DMS53 treated with DMSO at 0.1 percent for 48 hours (cell line): ENCODE data around the gene GNGT2.
A peak's percentile ranks its signal among the peaks of the same experiment; 100 is the strongest.
"Not testable (repeated sequence)": the region's sequence is repeated elsewhere in the genome, so short reads cannot be mapped to it uniquely, and the experiment has no call there.

Experiments
- DNase-seq: peaks from one replicate; lab custom pipeline; 2025; ENCODE audit not compliant: unreplicated experiment; lab: John Stamatoyannopoulos, UW

The GNGT2 gene

DNA sequence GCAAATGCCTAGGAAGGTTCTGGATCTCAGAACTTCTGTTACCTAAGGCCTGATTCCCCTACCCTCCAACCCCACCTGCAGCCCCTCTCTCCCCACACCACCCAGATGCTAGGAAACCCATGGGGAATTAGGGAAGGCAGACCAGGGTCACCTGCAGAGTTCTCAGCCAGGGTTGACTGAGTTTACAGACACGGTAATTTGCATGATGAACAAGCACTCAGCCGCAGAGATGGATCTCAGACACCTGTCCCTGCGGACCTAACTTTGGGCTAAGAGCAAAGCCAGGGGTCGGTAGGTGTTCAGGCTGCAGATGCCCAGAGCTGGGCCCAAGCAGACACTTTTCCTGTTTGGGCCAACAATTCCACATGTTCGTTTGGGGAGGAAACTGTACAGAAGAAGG lies 3.0 kb upstream of the GNGT2 start:
- DNase-seq, result no peak

DNA sequence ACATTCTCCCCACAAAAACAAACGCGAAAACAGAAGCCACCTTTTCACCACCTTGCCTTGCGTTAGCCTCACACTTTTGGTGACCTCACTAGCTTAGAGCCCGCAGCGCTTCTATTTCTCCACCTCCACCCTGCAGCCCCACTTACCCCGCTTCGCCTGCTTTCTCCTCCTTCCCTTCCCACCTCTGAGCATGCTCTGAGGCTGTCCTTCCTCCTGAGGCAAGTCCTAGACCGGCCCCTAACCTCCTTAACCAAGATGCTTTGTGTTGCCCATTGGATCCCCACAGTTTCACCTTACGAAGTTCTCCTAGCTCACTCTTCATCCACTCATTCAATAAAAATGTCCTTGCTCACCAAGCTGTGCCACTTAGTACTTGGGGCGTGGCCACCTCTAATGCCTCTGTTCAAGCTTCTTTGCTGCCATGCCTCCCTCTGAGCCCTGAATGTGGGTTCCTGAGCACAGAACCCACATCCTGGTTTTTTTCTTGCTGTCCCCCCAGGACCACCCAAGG lies 1.3 kb downstream of the GNGT2 start:
- no peak for DNase-seq

DNA sequence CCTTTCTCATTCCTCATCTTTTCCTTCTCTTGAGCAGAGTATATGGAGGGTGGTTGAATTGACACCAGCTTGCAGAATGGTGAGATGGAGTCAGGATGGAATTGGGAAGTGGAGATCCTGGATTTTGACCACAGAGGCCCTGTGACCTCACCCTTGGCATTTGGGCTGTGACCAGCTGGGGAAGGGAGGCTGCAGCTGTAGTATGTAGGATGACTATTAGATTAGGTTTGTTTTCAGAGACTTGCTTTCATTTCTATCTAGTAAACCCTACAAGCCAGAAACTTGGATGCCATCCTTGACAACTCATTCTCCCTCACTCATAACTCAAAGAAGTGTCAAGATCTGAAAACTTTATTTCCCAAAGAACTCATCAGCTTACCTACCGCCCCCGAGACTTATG lies 5.9 kb downstream of the GNGT2 start:
- no peak for DNase-seq

GRCh38 chr17:49203796-49204195 lies 6.6 kb downstream of the GNGT2 start:
- no peak for DNase-seq

DNA sequence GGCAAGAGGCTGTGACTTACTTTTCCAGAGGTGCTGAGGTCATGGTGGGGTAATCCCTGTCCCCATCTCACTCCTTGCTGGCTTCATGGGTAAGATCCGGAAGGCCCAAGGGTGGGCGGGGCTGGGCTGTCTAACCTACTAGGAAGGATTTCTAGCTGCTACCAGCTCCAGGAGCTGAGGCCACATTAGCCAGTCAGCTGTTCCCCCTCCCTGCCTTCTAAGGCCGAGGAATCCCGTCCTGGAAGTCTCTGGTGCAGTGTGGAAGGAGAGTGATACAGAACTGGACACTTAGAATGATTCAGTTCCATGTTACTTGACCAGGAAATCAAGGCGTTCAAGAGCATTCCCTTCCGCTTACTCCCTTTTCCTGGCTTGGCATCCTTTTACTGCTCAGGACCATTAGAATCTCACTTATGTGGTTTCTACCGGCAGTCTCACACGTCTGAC lies 8.9 kb downstream of the GNGT2 start:
- DNase-seq, result no peak

GRCh38 chr17:49200423-49201083 lies 9.8 kb downstream of the GNGT2 start:
- no peak for DNase-seq

DNA sequence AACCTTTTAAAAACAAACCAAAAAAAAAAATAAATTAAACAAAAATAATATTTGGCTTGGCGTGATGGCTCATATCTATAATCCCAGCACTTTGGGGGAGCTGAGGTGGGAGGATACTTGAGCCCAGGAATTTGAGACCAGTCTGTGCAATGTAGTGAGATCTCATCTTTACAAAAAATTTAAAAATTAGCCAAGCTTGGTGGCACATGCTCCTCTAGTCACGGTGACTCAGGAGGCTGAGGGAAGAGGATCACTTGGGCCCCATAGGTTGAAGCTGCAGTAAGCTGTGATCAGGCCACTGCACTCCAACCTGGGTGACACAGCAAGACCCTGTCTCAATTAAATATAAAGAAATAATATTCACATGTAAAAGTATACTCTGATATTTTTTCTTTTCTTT lies 12.2 kb downstream of the GNGT2 start:
- no peak for DNase-seq

DNA sequence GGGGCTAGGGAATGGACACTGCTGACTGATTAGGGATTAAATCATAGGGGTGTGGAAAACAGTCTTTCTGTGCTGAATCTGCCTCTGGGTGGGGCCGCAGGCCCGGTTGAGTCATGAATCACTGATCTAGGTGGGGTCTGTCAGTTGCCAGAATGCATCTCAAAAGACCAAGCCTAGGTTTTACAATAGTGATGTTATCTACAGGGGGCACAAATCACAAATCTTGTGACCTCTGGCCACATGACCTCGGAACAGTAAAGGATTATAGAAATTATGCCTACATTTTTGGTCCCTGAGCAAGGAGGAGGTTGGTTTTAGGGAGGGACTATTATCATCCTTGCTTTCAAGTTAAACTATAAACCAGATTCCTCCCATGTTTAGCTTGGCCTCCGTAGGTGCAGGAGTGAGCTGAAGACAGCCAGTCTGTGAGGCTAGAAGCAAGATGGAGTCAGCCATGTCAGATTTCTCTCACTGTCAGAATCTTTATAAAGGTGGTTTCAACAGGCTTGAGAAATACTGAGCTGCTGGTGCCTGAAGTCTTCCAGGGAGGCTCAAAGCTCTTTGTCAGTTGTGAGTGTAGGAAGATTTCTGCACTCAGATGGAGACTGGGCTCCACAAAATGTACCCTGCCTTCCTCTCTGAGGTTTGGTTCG lies 12.9 kb downstream of the GNGT2 start:
- DNase-seq, result no peak

GRCh38 chr17:49196520-49196919 lies 13.9 kb downstream of the GNGT2 start:
- no peak for DNase-seq

GRCh38 chr17:49195751-49196150 lies 14.6 kb downstream of the GNGT2 start:
- DNase-seq, result no peak

GRCh38 chr17:49194297-49194607 lies 16.1 kb downstream of the GNGT2 start:
- DNase-seq, result no peak

DNA sequence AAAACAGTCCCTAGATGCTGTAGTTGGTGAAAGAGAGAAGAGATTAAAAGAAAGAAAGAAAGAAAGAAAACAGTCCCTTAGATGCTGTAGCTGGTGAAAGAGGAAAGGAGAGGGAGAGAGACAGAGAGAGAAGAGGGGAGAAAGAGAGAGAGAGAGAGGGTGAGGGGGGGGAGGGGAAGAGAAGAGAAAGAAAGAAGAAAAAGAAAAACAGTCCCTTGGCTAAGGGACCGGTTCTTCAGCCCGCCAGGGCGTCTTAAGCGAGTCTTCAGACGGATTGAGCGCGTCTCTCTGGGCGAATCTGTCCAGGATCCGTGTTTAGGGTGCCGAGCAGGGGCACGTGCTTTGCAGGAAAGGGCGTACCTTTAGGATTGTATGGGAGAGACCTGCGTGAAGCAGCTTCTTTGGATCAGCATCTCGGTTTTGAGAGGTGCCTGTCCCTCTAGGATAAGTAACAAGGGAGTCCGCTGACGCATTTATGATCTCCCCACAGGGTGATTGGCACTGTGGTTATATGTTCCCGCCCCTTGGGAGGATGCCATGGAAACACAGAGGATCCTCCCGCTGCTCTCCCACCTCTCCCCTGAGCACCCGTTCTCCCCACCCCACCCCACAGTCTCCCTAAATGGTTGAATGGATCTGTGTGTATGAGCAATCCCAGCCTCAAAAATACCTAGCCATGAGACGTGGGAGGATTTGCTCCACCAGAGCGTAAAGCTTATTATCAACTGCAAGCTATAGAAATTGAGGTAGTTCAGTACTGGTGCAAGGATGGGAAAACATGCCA lies 16.7 kb downstream of the GNGT2 start:
- no peak for DNase-seq

GRCh38 chr17:49191917-49192741 lies 18.2 kb downstream of the GNGT2 start:
- DNase-seq, result peak; percentile 88

DNA sequence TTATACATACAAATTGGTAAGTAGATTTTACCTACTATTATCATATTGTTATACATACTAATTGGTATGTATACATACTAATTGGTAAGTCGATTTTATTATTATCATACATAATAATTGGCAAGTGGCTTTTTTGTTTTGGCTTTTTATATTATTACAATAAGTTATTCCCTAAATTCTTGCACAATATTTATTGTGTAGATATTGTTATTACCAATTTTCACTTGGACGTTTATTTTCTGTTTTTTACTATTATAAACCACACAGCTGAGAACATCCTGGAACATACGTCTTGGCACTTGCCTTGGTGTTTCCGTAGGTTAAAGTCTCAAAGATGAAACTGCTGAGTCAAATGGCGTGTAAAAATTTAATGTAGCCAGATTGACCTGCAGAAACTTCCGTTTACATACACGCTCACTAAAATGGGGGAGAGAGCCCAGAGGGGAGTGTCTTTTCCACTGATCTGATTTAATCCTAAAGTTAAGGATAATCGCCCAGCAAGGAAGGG lies 18.9 kb downstream of the GNGT2 start:
- no peak for DNase-seq

- DNase-seq, result no peak
Measured at GRCh38 chr17:49190932-49191331, 19.4 kb downstream of the GNGT2 start.

DNA sequence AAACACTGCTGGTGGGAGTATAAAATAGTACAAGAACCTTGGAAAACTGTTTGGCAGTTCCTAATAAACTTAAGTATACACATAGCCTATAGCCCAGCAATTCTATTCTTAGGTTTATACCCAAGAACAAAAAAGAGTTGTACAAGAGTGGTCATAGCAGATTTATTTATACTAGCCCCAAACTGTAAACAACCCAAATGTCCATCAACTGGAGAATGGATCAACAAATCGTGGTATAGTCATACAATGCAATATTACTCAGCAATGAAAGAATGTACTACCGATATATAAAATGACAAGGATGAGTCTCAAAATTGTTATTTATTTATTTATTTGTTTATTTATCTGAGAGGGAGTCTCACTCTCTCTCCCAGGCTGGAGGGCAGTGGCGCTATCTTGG lies 23.1 kb downstream of the GNGT2 start:
- no peak for DNase-seq

- DNase-seq, result not testable (repeated sequence)
Measured at GRCh38 chr17:49185381-49185780, 25.0 kb downstream of the GNGT2 start.

DNA sequence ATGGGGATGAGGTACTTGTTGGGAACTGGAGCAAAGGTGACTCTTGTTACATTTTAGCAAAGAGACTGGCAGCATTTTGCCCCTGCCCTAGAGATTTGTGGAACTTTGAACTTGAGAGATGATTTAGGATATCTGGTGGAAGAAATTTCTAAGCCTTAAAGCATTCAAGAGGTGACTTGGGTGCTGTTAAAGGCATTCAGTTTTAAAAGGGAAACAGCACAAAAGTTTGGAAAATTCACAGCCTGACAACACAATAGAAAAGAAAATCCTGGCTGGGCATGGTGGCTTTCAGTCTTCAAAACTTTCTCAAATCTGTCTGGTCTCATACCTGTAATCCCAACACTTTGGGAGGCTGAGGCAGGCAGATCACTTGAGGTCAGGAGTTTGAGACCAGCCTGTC lies 25.9 kb downstream of the GNGT2 start:
- DNase-seq, result not testable (repeated sequence)

- DNase-seq, result no peak
Measured at GRCh38 chr17:49183801-49184200, 26.6 kb downstream of the GNGT2 start.

DNA sequence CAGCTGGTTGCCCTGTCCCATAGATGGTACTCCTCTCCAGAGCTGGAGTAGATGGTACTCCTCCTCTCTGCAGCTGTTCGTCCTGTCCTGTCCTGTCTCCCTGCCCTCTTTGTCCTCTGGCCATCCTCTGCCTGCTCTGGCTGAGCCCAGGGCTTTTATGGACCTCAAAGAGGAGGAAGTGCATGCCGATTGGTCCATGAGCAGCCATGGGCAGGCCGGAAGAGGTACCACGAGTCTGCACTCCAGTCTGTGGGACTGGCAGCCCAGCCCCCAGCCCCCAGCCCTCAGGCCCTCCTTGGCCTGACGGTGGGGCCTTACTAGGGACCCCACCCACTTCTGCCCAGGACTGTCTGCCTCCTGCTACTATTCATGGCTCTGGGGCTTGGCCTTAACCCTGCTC lies 27.0 kb downstream of the GNGT2 start:
- no peak for DNase-seq
